HCT116 (cell line): Measurements from ENCODE around the gene CENPB. TPM values are rescaled to one million over a fixed set of nuclear protein-coding genes. Genes with fewer than 3 reads are reported as not detected.

Experiments
- ATAC-seq: fragments of 200-7000 bp; cut with Tn5 transposase; 2 replicates; pipeline ENCODE4 v1.9.1; 2020; ENCODE audit warnings: mild to moderate bottlenecking, moderate library complexity
- BruUV-seq: library from RNA; stranded (reverse); fragments of 400-500 nt; replicated peaks from 2 replicates; lab custom pipeline; 2021; lab: Mats Ljungman, UMichigan
- CTCF ChIA-PET: fragments of 300-600 bp; sonication (Branson Sonifier 250); formaldehyde crosslinking; loops from one replicate; lab custom pipeline; 2021; ENCODE audit warnings: antibody characterized with exemption; lab: Charles Lee
- POLR2A ChIA-PET: fragments of 300-600, 350-600 bp; sonication (Branson Sonifier 250); formaldehyde crosslinking; loops from one replicate; lab custom pipeline; 2021; ENCODE audit warnings: antibody characterized with exemption; lab: Charles Lee
- RAD21 ChIA-PET, 2 experiments: fragments of 300-600 bp; sonication (Branson Sonifier 250); formaldehyde crosslinking; loops; one replicate each; lab custom pipeline; 2023; ENCODE audit warnings: low total read pairs in 2 of 2; ENCODE audit not compliant: uncharacterized antibody in 2 of 2, unreplicated experiment in 2 of 2, low non-redundant PET in 1 of 2; lab: Charles Lee
- DNase-seq: peaks from one replicate; pipeline ENCODE4 v3.0.0-alpha.2; 2010; ENCODE audit warnings: low read depth, low spot score
- H2AFZ ChIP-seq: fragments of 200-600 bp; shearing (Covaris generic), sonication (generic); 2 replicates; pipeline ENCODE4 v1.6.1; 2017; ENCODE audit warnings: low read depth, mixed run types, mixed read lengths, antibody characterized with exemption, low read length; ENCODE audit not compliant: poor library complexity, severe bottlenecking
- H3K27ac ChIP-seq: 2 replicates; pipeline ENCODE4 v1.5.1; 2012; ENCODE audit warnings: low read depth, low read length
- H3K27me3 ChIP-seq: fragments of 200-600 bp; sonication (generic); 2 replicates; pipeline ENCODE4 v1.6.1; 2016; ENCODE audit warnings: mixed run types, low read length, mixed read lengths; ENCODE audit not compliant: insufficient read depth
- H3K36me3 ChIP-seq, 2 experiments: fragments of 200-500 bp in 1 of 2; fragments of 200-600 bp in 1 of 2; sonication (Bioruptor generic) in 1 of 2; sonication (generic) in 1 of 2; 2 replicates each; pipeline versions ENCODE4 v1.5.1 to v1.6.1; 2014 to 2016; ENCODE audit warnings: low read length in 2 of 2, inconsistent platforms in 1 of 2, mixed read lengths in 1 of 2, mixed run types in 1 of 2; ENCODE audit not compliant: insufficient read depth in 2 of 2, control insufficient read depth in 1 of 2
- H3K4me1 ChIP-seq, 2 experiments: fragments of 200-600 bp in 1 of 2; sonication (generic) in 1 of 2; 2 replicates each; pipeline versions ENCODE4 v1.5.1 to v1.6.1; 2012 to 2017; ENCODE audit warnings: low read length in 2 of 2, inconsistent platforms in 1 of 2, mild to moderate bottlenecking in 1 of 2, mixed read lengths in 1 of 2, mixed run types in 1 of 2, moderate library complexity in 1 of 2; ENCODE audit not compliant: insufficient read depth in 2 of 2, control insufficient read depth in 1 of 2
- H3K4me2 ChIP-seq: fragments of 200-600 bp; sonication (generic); 2 replicates; pipeline ENCODE4 v1.6.1; 2017; ENCODE audit warnings: mixed run types, low read length, mixed read lengths
- H3K4me3 ChIP-seq, 2 experiments: fragments of 200-600 bp in 1 of 2; sonication (generic) in 1 of 2; replicated peaks in 1 of 2; 2 replicates each; pipeline ENCODE4 v1.5.1; 2011 to 2016; ENCODE audit warnings: low read length in 2 of 2, control low read depth in 1 of 2, low read depth in 1 of 2, mild to moderate bottlenecking in 1 of 2, mixed read lengths in 1 of 2, mixed run types in 1 of 2
- H3K79me2 ChIP-seq: fragments of 200-600 bp; sonication (generic); 2 replicates; pipeline ENCODE4 v1.6.1; 2017; ENCODE audit warnings: mild to moderate bottlenecking, mixed run types, low read length, moderate library complexity, mixed read lengths; ENCODE audit not compliant: insufficient read depth
- H3K9ac ChIP-seq: fragments of 200-600 bp; sonication (generic); 2 replicates; pipeline ENCODE4 v1.6.1; 2016; ENCODE audit warnings: low read length, mixed read lengths
- H3K9me2 ChIP-seq: fragments of 200-600 bp; sonication (generic), shearing (Covaris generic); 2 replicates; pipeline ENCODE4 v1.6.1; 2017; ENCODE audit warnings: mixed run types, mild to moderate bottlenecking, moderate library complexity; ENCODE audit not compliant: insufficient read depth
- H3K9me3 ChIP-seq, 2 experiments: fragments of 200-500 bp in 1 of 2; fragments of 200-600 bp in 1 of 2; sonication (Bioruptor generic) in 1 of 2; sonication (generic) in 1 of 2; 2 replicates each; pipeline ENCODE4 v1.6.1; 2014 to 2017; ENCODE audit warnings: low read length in 2 of 2, mixed read lengths in 2 of 2, inconsistent platforms in 1 of 2, low read depth in 1 of 2, mild to moderate bottlenecking in 1 of 2, mixed run types in 1 of 2, moderate library complexity in 1 of 2; ENCODE audit not compliant: control insufficient read depth in 1 of 2, insufficient read depth in 1 of 2
- H4K20me1 ChIP-seq: fragments of 200-600 bp; sonication (generic), shearing (Covaris generic); 2 replicates; pipeline ENCODE4 v1.6.1; 2017; ENCODE audit warnings: mixed run types, mild to moderate bottlenecking, moderate library complexity; ENCODE audit not compliant: insufficient read depth
- CEBPB ChIP-seq: IDR thresholded peaks from 2 replicates; pipeline ENCODE4 v1.6.1; 2012; ENCODE audit warnings: low read depth
- JUND ChIP-seq: IDR thresholded peaks from 2 replicates; pipeline ENCODE4 v1.6.1; 2012
- POLR2AphosphoS5 ChIP-seq: IDR thresholded peaks from 2 replicates; pipeline ENCODE4 v1.6.1; 2011; ENCODE audit warnings: mild to moderate bottlenecking, low read depth, low read length, moderate library complexity
- intact Hi-C: fragments of 100-400 bp; cut with micrococcal nuclease; formaldehyde crosslinking; loops from 2 replicates; pipeline ENCODE4 v1.10.0; 2022
- total RNA-seq: library from RNA; stranded (reverse); gene quantifications from one replicate; pipeline ENCODE4 v1.2.1, GENCODE V29; 2021; ENCODE audit not compliant: unreplicated experiment
- TF ChIP-seq, protein P1 (sequence below): IDR thresholded peaks from 2 replicates; pipeline ENCODE4 v1.6.1; 2011; ENCODE audit warnings: mild to moderate bottlenecking, low read length, moderate library complexity; ENCODE audit not compliant: insufficient replicate concordance; ENCODE audit errors: extremely low read depth
- TF ChIP-seq, protein P2 (sequence below): IDR thresholded peaks from 2 replicates; pipeline ENCODE4 v1.6.1; 2012; ENCODE audit warnings: low read depth

CENPB gene
- total RNA-seq, 1 experiment from 2014 or later, result 67.2 TPM

DNA sequence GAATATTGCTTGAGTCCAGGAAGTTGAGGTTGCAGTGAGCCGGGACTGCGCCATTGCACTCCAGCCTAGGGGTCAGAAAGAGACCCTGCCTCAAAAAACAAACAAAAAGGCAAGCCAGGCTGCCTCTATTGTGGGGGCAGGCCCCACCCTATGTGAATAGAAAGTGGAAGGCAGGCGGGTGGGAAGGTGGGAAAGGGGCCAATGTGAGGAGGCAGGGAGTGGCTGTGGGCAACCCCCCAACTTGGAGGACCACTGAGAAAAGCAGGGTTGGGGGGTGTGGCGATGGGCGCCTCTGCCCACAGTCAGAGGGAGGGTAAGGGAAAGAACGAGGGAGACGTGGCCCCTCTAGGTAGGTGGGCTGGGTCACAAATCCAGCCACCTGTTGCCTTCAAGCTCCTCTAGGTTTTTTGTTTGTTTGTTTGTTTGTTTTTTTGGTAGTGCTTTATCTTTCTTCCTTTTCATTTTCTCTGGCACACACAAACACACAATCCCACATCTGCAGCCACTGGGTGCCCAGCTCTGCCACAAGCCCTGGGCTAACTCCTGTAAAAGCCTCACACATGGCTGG is 28.5 kb upstream of the CENPB start:
- TF ChIP-seq CEBPB (no peak), POLR2AphosphoS5 (no peak), JUND (no peak)
- TF ChIP-seq, protein P1, sequence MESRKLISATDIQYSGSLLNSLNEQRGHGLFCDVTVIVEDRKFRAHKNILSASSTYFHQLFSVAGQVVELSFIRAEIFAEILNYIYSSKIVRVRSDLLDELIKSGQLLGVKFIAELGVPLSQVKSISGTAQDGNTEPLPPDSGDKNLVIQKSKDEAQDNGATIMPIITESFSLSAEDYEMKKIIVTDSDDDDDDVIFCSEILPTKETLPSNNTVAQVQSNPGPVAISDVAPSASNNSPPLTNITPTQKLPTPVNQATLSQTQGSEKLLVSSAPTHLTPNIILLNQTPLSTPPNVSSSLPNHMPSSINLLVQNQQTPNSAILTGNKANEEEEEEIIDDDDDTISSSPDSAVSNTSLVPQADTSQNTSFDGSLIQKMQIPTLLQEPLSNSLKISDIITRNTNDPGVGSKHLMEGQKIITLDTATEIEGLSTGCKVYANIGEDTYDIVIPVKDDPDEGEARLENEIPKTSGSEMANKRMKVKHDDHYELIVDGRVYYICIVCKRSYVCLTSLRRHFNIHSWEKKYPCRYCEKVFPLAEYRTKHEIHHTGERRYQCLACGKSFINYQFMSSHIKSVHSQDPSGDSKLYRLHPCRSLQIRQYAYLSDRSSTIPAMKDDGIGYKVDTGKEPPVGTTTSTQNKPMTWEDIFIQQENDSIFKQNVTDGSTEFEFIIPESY, result no peak
- TF ChIP-seq, protein P2, sequence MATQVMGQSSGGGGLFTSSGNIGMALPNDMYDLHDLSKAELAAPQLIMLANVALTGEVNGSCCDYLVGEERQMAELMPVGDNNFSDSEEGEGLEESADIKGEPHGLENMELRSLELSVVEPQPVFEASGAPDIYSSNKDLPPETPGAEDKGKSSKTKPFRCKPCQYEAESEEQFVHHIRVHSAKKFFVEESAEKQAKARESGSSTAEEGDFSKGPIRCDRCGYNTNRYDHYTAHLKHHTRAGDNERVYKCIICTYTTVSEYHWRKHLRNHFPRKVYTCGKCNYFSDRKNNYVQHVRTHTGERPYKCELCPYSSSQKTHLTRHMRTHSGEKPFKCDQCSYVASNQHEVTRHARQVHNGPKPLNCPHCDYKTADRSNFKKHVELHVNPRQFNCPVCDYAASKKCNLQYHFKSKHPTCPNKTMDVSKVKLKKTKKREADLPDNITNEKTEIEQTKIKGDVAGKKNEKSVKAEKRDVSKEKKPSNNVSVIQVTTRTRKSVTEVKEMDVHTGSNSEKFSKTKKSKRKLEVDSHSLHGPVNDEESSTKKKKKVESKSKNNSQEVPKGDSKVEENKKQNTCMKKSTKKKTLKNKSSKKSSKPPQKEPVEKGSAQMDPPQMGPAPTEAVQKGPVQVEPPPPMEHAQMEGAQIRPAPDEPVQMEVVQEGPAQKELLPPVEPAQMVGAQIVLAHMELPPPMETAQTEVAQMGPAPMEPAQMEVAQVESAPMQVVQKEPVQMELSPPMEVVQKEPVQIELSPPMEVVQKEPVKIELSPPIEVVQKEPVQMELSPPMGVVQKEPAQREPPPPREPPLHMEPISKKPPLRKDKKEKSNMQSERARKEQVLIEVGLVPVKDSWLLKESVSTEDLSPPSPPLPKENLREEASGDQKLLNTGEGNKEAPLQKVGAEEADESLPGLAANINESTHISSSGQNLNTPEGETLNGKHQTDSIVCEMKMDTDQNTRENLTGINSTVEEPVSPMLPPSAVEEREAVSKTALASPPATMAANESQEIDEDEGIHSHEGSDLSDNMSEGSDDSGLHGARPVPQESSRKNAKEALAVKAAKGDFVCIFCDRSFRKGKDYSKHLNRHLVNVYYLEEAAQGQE, result no peak
- BruUV-seq, result no TSS peak
- DNase-seq, result no peak
- Histone ChIP-seq H3K27ac (no peak overlapping the region; the same call in 1 of the 2 replicates), H4K20me1 (no peaks in the 10 kb centered on the region), H3K4me3 (no peak overlapping the region), H3K9me2 (no peaks in the 10 kb centered on the region), H3K9me3 (no peaks in the 10 kb centered on the region), H3K4me1 (peaks cover 59 to 85% of the 10 kb centered on the region in 2 experiments), H3K27me3 (no peaks in the 10 kb centered on the region), H2AFZ (no peak overlapping the region), H3K9ac (no peak overlapping the region), H3K4me2 (no peak overlapping the region), H3K79me2 (peaks cover 5% of the 10 kb centered on the region), H3K36me3 (no peaks in the 10 kb centered on the region)
- ChIA-PET CTCF (no interaction called here), RAD21 (no interaction called here), POLR2A (interaction anchor here (3.3 kb wide), 1 partner anchor 19 kb away, joined by 14 read pairs; the partner anchor contains the start of gene CDC25B)
- intact Hi-C loops, result no loop called here
- ATAC-seq, result no peak
